HCT116 (cell line): ENCODE data around the gene HMGB2.

ENCODE experiments used
- CEBPB ChIP-seq: IDR thresholded peaks from 2 replicates; pipeline ENCODE4 v1.6.1; 2012; ENCODE audit warnings: low read depth
- CTCF ChIP-seq, 3 experiments: fragments of 200-600 bp in 1 of 3; sonication (generic) in 1 of 3; IDR thresholded peaks in 2 of 3; conservative IDR thresholded peaks in 1 of 3; 2 replicates each; pipeline ENCODE4 v1.5.1; 2012 to 2017; ENCODE audit warnings: low read depth in 2 of 3, low read length in 2 of 3, antibody characterized with exemption in 1 of 3, borderline replicate concordance in 1 of 3, control low read depth in 1 of 3, mild to moderate bottlenecking in 1 of 3, mixed read lengths in 1 of 3, mixed run types in 1 of 3, moderate library complexity in 1 of 3; ENCODE audit not compliant: insufficient read depth in 1 of 3
- EZH2 ChIP-seq: fragments of 200-600 bp; sonication (generic); IDR thresholded peaks from 2 replicates; pipeline ENCODE4 v1.6.1; 2017; ENCODE audit warnings: antibody characterized with exemption, mixed run types
- EZH2phosphoT487 ChIP-seq: fragments of 200-600 bp; IDR thresholded peaks from 2 replicates; pipeline ENCODE4 v1.6.1; 2018; ENCODE audit warnings: antibody characterized with exemption, borderline replicate concordance
- FOSL1 ChIP-seq: IDR thresholded peaks from 2 replicates; pipeline ENCODE4 v1.6.1; 2012; ENCODE audit warnings: low read depth

GRCh38 chr4:173381610-173382009, 47.5 kb upstream of the HMGB2 start:
- TF ChIP-seq CTCF (IDR thresholded peaks at IDR 0.05 in 2 of 3, conservative IDR thresholded peaks at IDR 0.05 in 1 of 3; ENCODE audit: borderline replicate concordance in 1 of 3, insufficient read depth in 1 of 3, low read depth in 2 of 3, low read length in 2 of 3) (no peak), EZH2 (no peak), FOSL1 (no peak), EZH2phosphoT487 (no peak), CEBPB (no peak)
